ENCODE measurements around the gene NKG7. TPM values are rescaled to one million over a fixed set of nuclear protein-coding genes. Genes with fewer than 3 reads are reported as not detected.

NKG7 gene
- total and polyA plus RNA-seq, 2 of the 13 experiments (the other 11 are each of a cell fraction or from before 2014, with no cell fraction given) = 0.40 TPM; not detected in 1

- TF ChIP-seq, protein P1, sequence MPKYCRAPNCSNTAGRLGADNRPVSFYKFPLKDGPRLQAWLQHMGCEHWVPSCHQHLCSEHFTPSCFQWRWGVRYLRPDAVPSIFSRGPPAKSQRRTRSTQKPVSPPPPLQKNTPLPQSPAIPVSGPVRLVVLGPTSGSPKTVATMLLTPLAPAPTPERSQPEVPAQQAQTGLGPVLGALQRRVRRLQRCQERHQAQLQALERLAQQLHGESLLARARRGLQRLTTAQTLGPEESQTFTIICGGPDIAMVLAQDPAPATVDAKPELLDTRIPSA (CRISPR knock-in tag; IDR thresholded peaks at IDR 0.05; ENCODE audit: borderline replicate concordance) = no peak
- TF ChIP-seq SMAD3 (CRISPR knock-in tag; IDR thresholded peaks at IDR 0.05) (no peak), RBM22 (optimal IDR thresholded peaks at IDR 0.05; ENCODE audit: low read length) (peak; percentile 22), ZFP1 (CRISPR knock-in tag; IDR thresholded peaks at IDR 0.05) (no peak; the same call in 1 of the 2 replicates), NAIF1 (CRISPR knock-in tag; IDR thresholded peaks at IDR 0.05; ENCODE audit: borderline replicate concordance) (no peak), GMEB1 (CRISPR knock-in tag; IDR thresholded peaks at IDR 0.05; ENCODE audit: borderline replicate concordance) (no peak), PPARG (CRISPR knock-in tag; conservative IDR thresholded peaks at IDR 0.05) (peak; percentile 91), TBX2 (CRISPR knock-in tag; IDR thresholded peaks at IDR 0.05; ENCODE audit: borderline replicate concordance) (peak; percentile 88), TBP (CRISPR knock-in tag; IDR thresholded peaks at IDR 0.05) (no peak), HNF4G (IDR thresholded peaks at IDR 0.05; ENCODE audit: borderline replicate concordance, low read depth, low read length) (peak; percentile 88), HNF4G (CRISPR knock-in tag; IDR thresholded peaks at IDR 0.05; ENCODE audit: borderline replicate concordance, low read depth) (peak; percentile 81; the same call in 1 of the 2 replicates), ZKSCAN1 (IDR thresholded peaks at IDR 0.05; ENCODE audit: low read length) (no peak), ZNF724P (CRISPR knock-in tag; IDR thresholded peaks at IDR 0.05; ENCODE audit: borderline replicate concordance) (no peak), ZNF678 (CRISPR knock-in tag; IDR thresholded peaks at IDR 0.05) (no peak), KLF13 (CRISPR knock-in tag; IDR thresholded peaks at IDR 0.05) (no peak), ZNF598 (CRISPR knock-in tag; IDR thresholded peaks at IDR 0.05; ENCODE audit: borderline replicate concordance) (no peak; the same call in 1 of the 2 replicates), SNAPC2 (CRISPR knock-in tag; IDR thresholded peaks at IDR 0.05) (no peak), CEBPZ (IDR thresholded peaks at IDR 0.05; ENCODE audit: low read length) (no peak)
- TF ChIP-seq, protein P2, sequence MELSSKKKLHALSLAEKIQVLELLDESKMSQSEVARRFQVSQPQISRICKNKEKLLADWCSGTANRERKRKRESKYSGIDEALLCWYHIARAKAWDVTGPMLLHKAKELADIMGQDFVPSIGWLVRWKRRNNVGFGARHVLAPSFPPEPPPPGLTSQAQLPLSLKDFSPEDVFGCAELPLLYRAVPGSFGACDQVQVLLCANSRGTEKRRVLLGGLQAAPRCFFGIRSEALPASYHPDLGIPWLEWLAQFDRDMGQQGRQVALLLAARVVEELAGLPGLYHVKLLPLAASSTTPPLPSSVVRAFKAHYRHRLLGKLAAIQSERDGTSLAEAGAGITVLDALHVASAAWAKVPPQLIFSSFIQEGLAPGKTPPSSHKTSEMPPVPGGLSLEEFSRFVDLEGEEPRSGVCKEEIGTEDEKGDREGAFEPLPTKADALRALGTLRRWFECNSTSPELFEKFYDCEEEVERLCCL (CRISPR knock-in tag; IDR thresholded peaks at IDR 0.05; ENCODE audit: borderline replicate concordance) = no peak
- TF ChIP-seq, protein P3, sequence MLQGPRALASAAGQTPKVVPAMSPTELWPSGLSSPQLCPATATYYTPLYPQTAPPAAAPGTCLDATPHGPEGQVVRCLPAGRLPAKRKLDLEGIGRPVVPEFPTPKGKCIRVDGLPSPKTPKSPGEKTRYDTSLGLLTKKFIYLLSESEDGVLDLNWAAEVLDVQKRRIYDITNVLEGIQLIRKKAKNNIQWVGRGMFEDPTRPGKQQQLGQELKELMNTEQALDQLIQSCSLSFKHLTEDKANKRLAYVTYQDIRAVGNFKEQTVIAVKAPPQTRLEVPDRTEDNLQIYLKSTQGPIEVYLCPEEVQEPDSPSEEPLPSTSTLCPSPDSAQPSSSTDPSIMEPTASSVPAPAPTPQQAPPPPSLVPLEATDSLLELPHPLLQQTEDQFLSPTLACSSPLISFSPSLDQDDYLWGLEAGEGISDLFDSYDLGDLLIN (CRISPR knock-in tag; IDR thresholded peaks at IDR 0.05; ENCODE audit: borderline replicate concordance) = no peak
- TF ChIP-seq, protein P4, sequence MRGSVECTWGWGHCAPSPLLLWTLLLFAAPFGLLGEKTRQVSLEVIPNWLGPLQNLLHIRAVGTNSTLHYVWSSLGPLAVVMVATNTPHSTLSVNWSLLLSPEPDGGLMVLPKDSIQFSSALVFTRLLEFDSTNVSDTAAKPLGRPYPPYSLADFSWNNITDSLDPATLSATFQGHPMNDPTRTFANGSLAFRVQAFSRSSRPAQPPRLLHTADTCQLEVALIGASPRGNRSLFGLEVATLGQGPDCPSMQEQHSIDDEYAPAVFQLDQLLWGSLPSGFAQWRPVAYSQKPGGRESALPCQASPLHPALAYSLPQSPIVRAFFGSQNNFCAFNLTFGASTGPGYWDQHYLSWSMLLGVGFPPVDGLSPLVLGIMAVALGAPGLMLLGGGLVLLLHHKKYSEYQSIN (CRISPR knock-in tag; IDR thresholded peaks at IDR 0.05; ENCODE audit: borderline replicate concordance) = no peak
Observed at GRCh38 chr19:51356159-51356801, 16.2 kb downstream of the NKG7 start (continued).

All from HepG2 (cell line).